ENCODE data around the gene SERPINE3.

Gene SERPINE3

DNA sequence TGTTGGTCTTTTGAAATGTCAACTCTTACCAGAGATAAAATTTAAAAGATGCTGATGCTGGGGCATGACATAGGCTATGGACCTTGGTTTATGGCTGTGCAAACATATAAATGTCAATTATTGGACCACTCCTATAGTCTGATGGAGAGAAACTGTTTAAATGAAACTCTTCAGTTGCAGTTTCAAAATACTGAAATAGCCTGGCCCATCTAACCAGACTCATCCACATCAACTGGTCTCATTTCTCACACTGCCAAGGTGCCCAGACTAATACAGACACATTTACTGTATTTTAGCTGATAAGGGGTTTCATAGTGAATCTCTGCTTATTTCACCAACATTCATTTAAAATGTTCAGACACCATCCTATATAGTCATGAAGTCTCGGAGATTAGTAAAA, 19.9 kb downstream of the SERPINE3 start:
- Histone ChIP-seq H3K27me3 (ENCODE audit: insufficient read depth, low read depth) (no peaks in the 10 kb centered on the region), H3K9ac (no peak overlapping the region), H2AFZ (ENCODE audit: low read depth) (no peak overlapping the region), H3K4me1 (ENCODE audit: low read depth, poor library complexity, severe bottlenecking) (peaks cover 71% of the 10 kb centered on the region), H3K27ac (peak overlapping the region; percentile 28; the same call in 1 of the 2 replicates), H3K36me3 (ENCODE audit: insufficient read depth) (no peaks in the 10 kb centered on the region), H4K20me1 (ENCODE audit: insufficient read depth) (no peaks in the 10 kb centered on the region), H3K4me3 (IDR thresholded peaks at IDR 0.05; ENCODE audit: insufficient read depth, low read depth, low read length) (no peak overlapping the region), H3K79me2 (ENCODE audit: insufficient read depth, low read depth) (no peaks in the 10 kb centered on the region), H3K4me2 (peak overlapping the region; percentile 34)
- TF ChIP-seq, protein P1, sequence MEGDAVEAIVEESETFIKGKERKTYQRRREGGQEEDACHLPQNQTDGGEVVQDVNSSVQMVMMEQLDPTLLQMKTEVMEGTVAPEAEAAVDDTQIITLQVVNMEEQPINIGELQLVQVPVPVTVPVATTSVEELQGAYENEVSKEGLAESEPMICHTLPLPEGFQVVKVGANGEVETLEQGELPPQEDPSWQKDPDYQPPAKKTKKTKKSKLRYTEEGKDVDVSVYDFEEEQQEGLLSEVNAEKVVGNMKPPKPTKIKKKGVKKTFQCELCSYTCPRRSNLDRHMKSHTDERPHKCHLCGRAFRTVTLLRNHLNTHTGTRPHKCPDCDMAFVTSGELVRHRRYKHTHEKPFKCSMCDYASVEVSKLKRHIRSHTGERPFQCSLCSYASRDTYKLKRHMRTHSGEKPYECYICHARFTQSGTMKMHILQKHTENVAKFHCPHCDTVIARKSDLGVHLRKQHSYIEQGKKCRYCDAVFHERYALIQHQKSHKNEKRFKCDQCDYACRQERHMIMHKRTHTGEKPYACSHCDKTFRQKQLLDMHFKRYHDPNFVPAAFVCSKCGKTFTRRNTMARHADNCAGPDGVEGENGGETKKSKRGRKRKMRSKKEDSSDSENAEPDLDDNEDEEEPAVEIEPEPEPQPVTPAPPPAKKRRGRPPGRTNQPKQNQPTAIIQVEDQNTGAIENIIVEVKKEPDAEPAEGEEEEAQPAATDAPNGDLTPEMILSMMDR (conservative IDR thresholded peaks at IDR 0.05; ENCODE audit: low read depth, low read length): no peak

DNA sequence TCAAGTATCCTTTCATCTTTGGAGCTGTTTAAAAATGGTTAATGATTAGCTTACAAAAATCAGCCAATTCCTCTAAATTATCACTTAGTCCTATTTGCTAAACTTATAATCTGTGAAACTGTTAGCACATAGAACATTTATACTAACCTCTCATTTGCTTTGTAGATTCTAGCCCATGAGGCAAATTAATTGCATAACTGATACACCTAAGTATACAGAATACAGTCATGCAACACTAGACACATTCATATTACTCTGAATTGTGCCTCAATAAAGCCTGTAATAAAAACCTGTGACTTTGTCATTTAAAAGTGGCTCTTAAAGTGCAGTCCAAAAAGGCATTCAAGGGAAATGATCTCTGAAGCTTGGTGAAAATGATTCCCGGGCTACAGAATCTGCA, 21.0 kb downstream of the SERPINE3 start:
- Histone ChIP-seq H3K4me2 (peak overlapping the region; percentile 25; the same call in 1 of the 2 replicates), H3K27me3 (ENCODE audit: insufficient read depth, low read depth) (no peaks in the 10 kb centered on the region), H3K36me3 (ENCODE audit: insufficient read depth) (peaks cover 3% of the 10 kb centered on the region; the same call in 1 of the 2 replicates), H3K4me3 (IDR thresholded peaks at IDR 0.05; ENCODE audit: insufficient read depth, low read depth, low read length) (no peak overlapping the region), H2AFZ (ENCODE audit: low read depth) (no peak overlapping the region), H4K20me1 (ENCODE audit: insufficient read depth) (no peaks in the 10 kb centered on the region), H3K27ac (peak overlapping the region; percentile 9; the same call in 1 of the 2 replicates), H3K4me1 (ENCODE audit: low read depth, poor library complexity, severe bottlenecking) (peaks cover 71% of the 10 kb centered on the region), H3K9ac (no peak overlapping the region), H3K79me2 (ENCODE audit: insufficient read depth, low read depth) (no peaks in the 10 kb centered on the region)
- TF ChIP-seq, protein P1 (conservative IDR thresholded peaks at IDR 0.05; ENCODE audit: low read depth, low read length): no peak

DNA sequence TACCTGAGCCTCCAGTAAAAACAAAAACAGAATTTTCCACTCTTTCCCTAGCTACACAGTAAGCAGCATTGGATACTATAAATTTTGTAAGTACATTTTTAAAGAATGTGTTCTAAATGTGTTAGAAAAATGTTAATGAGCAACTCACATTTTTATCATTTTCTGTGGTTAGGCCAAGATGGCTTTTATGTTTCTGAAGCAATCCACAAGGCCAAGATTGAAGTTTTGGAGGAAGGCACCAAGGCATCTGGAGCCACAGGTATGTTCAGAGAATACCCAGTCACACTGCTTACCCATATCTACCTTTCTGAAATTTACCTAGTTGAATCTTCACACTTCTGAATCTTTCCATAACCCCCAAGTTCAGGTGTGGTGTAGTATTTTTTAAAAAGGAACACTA, 21.6 kb downstream of the SERPINE3 start:
- no peaks in the 10 kb centered on the region for H3K27me3 ChIP-seq (ENCODE audit: insufficient read depth, low read depth)
- no peaks in the 10 kb centered on the region for H3K79me2 ChIP-seq (ENCODE audit: insufficient read depth, low read depth)
- H4K20me1 ChIP-seq (ENCODE audit: insufficient read depth): no peaks in the 10 kb centered on the region
- H3K4me2 ChIP-seq: no peak overlapping the region
- no peak overlapping the region for H3K9ac ChIP-seq
- peaks cover 66% of the 10 kb centered on the region for H3K4me1 ChIP-seq (ENCODE audit: low read depth, poor library complexity, severe bottlenecking)
- no peak overlapping the region for H2AFZ ChIP-seq (ENCODE audit: low read depth)
- no peak overlapping the region for H3K27ac ChIP-seq
- TF ChIP-seq, protein P1 (conservative IDR thresholded peaks at IDR 0.05; ENCODE audit: low read depth, low read length): no peak
- H3K4me3 ChIP-seq (IDR thresholded peaks at IDR 0.05; ENCODE audit: insufficient read depth, low read depth, low read length): no peak overlapping the region
- H3K36me3 ChIP-seq (ENCODE audit: insufficient read depth): peaks cover 3% of the 10 kb centered on the region; the same call in 1 of the 2 replicates

DNA sequence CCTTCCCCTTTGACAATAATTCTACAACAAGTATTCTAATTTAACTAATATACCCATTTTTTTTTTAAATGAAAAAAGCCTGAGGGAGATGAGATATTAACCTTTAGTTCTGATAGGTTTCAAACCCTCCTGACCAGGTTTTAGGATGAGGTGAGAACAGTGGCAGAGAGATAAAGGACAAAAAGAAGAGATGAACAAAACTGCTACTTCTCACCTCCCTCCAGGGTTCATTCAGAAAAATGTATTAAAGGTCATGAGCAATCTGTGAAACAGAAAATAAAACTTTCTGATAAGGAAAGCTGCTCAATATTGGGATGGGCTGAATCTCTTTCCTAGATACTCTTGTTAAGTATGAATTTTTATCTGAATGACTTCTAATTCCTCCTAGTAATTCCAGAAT, 24.1 kb downstream of the SERPINE3 start:
- Histone ChIP-seq H4K20me1 (ENCODE audit: insufficient read depth) (no peaks in the 10 kb centered on the region), H3K4me2 (no peak overlapping the region), H3K4me3 (IDR thresholded peaks at IDR 0.05; ENCODE audit: insufficient read depth, low read depth, low read length) (no peak overlapping the region), H3K36me3 (ENCODE audit: insufficient read depth) (peaks cover 3% of the 10 kb centered on the region; the same call in 1 of the 2 replicates), H3K27me3 (ENCODE audit: insufficient read depth, low read depth) (no peaks in the 10 kb centered on the region), H3K79me2 (ENCODE audit: insufficient read depth, low read depth) (no peaks in the 10 kb centered on the region), H2AFZ (ENCODE audit: low read depth) (no peak overlapping the region), H3K27ac (no peak overlapping the region), H3K9ac (no peak overlapping the region), H3K4me1 (ENCODE audit: low read depth, poor library complexity, severe bottlenecking) (peaks cover 41% of the 10 kb centered on the region)
- TF ChIP-seq, protein P1 (conservative IDR thresholded peaks at IDR 0.05; ENCODE audit: low read depth, low read length): no peak

Data from KMS-11 (cell line).